Measurements from ENCODE around the gene KCNJ12.
"Not testable (repeated sequence)": the region's sequence is repeated elsewhere in the genome, so short reads cannot be mapped to it uniquely, and the experiment has no call there.

The KCNJ12 gene

DNA sequence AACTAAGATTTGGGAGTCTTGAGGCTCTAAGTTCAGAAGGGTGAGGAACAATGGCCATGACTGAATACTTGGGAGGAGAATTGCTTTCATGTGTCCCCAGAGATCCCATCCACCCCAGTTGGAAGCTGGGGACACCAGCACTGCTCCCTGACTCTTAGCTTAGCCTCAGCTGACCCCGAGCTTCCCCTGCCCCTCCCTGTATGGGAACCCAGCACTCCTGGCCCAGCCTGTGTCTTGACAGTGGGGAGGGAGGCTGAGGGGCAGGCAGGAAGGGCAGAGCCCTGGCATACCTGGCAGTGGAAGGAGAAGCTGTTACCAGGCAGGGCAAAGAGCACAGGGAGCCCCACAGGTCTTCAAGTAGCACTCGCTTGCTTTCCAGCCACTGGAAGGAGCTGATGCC, 58.8 kb downstream of the KCNJ12 start:
- not testable (repeated sequence) for H3K27me3 ChIP-seq (ENCODE audit: insufficient read depth, low read length, poor library complexity); H2AFZ ChIP-seq (ENCODE audit: low read depth, low read length); H3K9ac ChIP-seq (ENCODE audit: low read depth, low read length); H3K4me2 ChIP-seq (ENCODE audit: insufficient read depth, low read length); H3K4me3 ChIP-seq (ENCODE audit: low read depth in 1 of 2, low read length in 2 of 2); H3K4me1 ChIP-seq (ENCODE audit: insufficient read depth, low read length); H3K36me3 ChIP-seq (ENCODE audit: insufficient read depth, low read length); H4K20me1 ChIP-seq (ENCODE audit: insufficient read depth, low read length); DNase-seq; H3K79me2 ChIP-seq (ENCODE audit: insufficient read depth, low read length); ATAC-seq (ENCODE audit: insufficient read depth, low read depth); H3K27ac ChIP-seq (ENCODE audit: low read length); H3K9me3 ChIP-seq (ENCODE audit: insufficient read depth, low read length, severe bottlenecking)

DNA sequence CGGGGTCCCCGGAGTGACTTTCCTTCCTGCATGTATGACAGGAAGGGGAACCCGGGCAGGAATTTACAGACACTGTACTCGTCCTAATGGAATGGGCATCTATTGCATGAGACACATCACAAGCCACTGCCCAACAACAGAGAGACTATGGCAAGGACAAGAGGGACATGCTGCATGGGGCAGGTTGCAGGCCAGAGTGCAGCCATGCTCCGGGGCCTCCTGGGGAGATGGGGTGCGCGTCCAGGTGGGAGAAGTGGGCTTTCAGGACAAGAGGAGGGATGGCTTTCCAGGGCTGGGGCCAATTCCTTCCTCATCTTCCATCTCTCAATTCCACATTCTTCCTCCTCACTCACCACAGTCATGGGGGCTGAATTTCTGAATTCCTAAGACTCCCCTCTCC, 60.3 kb downstream of the KCNJ12 start:
- not testable (repeated sequence) for H3K4me1 ChIP-seq (ENCODE audit: insufficient read depth, low read length); H3K79me2 ChIP-seq (ENCODE audit: insufficient read depth, low read length); DNase-seq; H2AFZ ChIP-seq (ENCODE audit: low read depth, low read length); ATAC-seq (ENCODE audit: insufficient read depth, low read depth); H4K20me1 ChIP-seq (ENCODE audit: insufficient read depth, low read length); H3K4me2 ChIP-seq (ENCODE audit: insufficient read depth, low read length); H3K4me3 ChIP-seq (ENCODE audit: low read depth in 1 of 2, low read length in 2 of 2); H3K27ac ChIP-seq (ENCODE audit: low read length); H3K9me3 ChIP-seq (ENCODE audit: insufficient read depth, low read length, severe bottlenecking); H3K9ac ChIP-seq (ENCODE audit: low read depth, low read length); H3K36me3 ChIP-seq (ENCODE audit: insufficient read depth, low read length); H3K27me3 ChIP-seq (ENCODE audit: insufficient read depth, low read length, poor library complexity)

DNA sequence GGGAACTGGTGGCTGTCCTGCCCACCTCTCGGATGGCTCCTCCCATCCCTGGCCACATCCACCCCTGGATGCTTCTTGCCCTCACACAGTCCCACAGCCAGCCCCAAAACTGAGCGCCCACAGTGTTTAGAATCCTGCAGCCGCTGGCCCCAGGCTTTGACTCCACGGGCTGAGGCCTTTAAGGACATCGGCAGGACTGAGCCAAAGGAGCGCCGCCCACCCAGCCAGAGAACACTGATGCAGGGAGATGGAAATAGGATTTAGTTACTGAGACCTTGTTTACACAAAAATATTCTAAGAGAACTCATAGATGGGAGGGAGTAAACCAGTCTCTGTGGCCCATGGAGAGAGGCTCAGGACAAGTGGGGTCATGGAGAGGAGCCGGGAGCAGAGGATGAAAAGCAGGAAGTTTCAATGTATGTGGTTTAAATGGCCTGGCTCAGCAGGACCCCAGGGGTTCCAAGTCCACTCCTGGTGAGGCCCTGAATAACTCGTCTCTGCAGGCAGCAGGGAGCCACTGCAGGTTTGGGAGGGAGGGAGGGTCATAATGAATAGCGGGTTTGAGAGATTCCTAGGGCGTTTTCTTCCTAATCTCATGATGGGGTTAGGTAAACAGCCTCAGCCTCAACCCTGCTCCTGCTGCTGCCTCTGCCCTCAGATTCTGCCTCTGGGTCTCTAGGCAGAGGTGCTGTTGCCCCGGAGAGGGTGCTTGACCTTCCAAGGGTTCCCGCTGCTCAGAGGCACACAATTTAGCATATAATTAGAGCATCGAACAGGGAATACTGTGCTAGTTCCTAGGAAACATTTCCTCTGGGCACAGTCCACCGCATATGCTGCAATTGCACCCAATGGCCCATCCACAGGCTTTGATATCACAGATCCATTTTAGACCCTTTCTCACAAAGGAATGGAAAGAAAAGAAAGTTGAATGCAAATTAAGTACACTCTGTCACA, 61.0 kb downstream of the KCNJ12 start:
- H2AFZ ChIP-seq (ENCODE audit: low read depth, low read length); H3K9ac ChIP-seq (ENCODE audit: low read depth, low read length); H3K27me3 ChIP-seq (ENCODE audit: insufficient read depth, low read length, poor library complexity); H3K9me3 ChIP-seq (ENCODE audit: insufficient read depth, low read length, severe bottlenecking); H3K27ac ChIP-seq (ENCODE audit: low read length); H3K79me2 ChIP-seq (ENCODE audit: insufficient read depth, low read length); ATAC-seq (ENCODE audit: insufficient read depth, low read depth); DNase-seq; H4K20me1 ChIP-seq (ENCODE audit: insufficient read depth, low read length); H3K4me2 ChIP-seq (ENCODE audit: insufficient read depth, low read length); H3K4me3 ChIP-seq (ENCODE audit: low read depth in 1 of 2, low read length in 2 of 2); H3K36me3 ChIP-seq (ENCODE audit: insufficient read depth, low read length); H3K4me1 ChIP-seq (ENCODE audit: insufficient read depth, low read length): not testable (repeated sequence)

DNA sequence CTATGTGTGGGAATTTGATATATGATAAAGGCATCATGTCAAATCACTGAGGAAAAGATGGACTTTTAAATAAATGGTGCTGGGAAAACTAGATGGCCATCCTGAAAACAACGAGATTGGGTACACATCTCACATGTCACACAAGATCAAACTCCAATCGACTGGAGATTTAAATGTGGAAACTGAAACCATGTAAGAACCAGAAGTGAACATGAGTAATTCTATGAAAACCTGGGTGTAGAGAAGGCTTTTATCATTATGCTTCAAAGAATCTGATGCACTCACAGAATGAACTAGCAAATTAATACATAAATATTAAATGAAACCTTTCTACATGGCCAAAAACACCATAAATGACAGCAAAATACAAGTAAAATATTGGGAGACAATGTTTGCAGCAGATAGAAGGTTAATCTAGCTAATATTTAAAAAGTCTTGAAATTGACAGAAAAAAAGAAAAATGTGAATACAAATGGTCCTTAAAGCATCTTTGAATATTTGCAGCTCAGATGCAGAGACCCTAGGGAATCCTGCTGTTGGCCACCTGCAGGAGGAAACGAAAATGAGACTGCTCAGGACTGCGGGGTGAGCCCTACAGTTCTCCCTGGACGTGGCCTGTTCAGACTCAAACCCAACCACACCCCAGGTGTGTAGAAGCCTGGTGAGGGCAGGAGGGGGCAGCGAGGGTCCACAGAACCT, 62.3 kb downstream of the KCNJ12 start:
- H3K79me2 ChIP-seq (ENCODE audit: insufficient read depth, low read length); H3K9ac ChIP-seq (ENCODE audit: low read depth, low read length); H2AFZ ChIP-seq (ENCODE audit: low read depth, low read length); DNase-seq; H4K20me1 ChIP-seq (ENCODE audit: insufficient read depth, low read length); H3K27me3 ChIP-seq (ENCODE audit: insufficient read depth, low read length, poor library complexity); ATAC-seq (ENCODE audit: insufficient read depth, low read depth); H3K9me3 ChIP-seq (ENCODE audit: insufficient read depth, low read length, severe bottlenecking); H3K4me3 ChIP-seq (ENCODE audit: low read depth in 1 of 2, low read length in 2 of 2); H3K4me2 ChIP-seq (ENCODE audit: insufficient read depth, low read length); H3K4me1 ChIP-seq (ENCODE audit: insufficient read depth, low read length); H3K36me3 ChIP-seq (ENCODE audit: insufficient read depth, low read length); H3K27ac ChIP-seq (ENCODE audit: low read length): not testable (repeated sequence)

DNA sequence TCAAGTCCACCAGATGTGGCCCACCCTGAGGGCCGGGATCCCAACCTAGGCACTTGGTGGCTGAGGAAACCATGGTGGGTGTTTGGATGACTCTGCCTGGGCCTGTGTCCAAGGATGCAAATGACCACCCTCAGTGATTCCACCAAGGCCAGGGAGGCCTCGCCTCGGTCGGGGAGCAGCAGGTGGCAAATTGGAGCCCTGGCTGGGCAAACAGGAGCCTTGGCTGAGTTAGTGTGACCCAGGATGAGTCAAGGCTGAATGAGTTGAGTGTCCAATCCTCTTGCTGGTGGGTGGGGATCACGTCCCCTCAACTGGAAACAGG, 62.8 kb downstream of the KCNJ12 start:
- H3K9me3 ChIP-seq (ENCODE audit: insufficient read depth, low read length, severe bottlenecking); H3K27me3 ChIP-seq (ENCODE audit: insufficient read depth, low read length, poor library complexity); DNase-seq; H4K20me1 ChIP-seq (ENCODE audit: insufficient read depth, low read length); H3K4me2 ChIP-seq (ENCODE audit: insufficient read depth, low read length); H3K27ac ChIP-seq (ENCODE audit: low read length); H2AFZ ChIP-seq (ENCODE audit: low read depth, low read length); H3K36me3 ChIP-seq (ENCODE audit: insufficient read depth, low read length); H3K79me2 ChIP-seq (ENCODE audit: insufficient read depth, low read length); H3K4me1 ChIP-seq (ENCODE audit: insufficient read depth, low read length); H3K9ac ChIP-seq (ENCODE audit: low read depth, low read length); H3K4me3 ChIP-seq (ENCODE audit: low read depth in 1 of 2, low read length in 2 of 2); ATAC-seq (ENCODE audit: insufficient read depth, low read depth): not testable (repeated sequence)
